Type B pancreatic cell (in vitro differentiated cells): ENCODE results near the gene CFAP43. TPM values are rescaled to one million over a fixed set of nuclear protein-coding genes. Genes with fewer than 3 reads are reported as not detected.

Source experiments
- DNase-seq: peaks from one replicate; pipeline ENCODE4 v3.0.0; 2021; ENCODE audit warnings: mixed read lengths; ENCODE audit not compliant: unreplicated experiment; ENCODE audit errors: extremely low spot score
- H3K27ac Mint-ChIP-seq: 2 replicates; pipeline ENCODE4 v1.8.0; 2021; ENCODE audit warnings: mild to moderate bottlenecking, mixed read lengths
- H3K27me3 Mint-ChIP-seq: 2 replicates; pipeline ENCODE4 v1.8.0; 2021; ENCODE audit warnings: mixed read lengths
- H3K36me3 Mint-ChIP-seq: 2 replicates; pipeline ENCODE4 v1.8.0; 2021; ENCODE audit warnings: mixed read lengths
- H3K4me1 Mint-ChIP-seq: one replicate; pipeline ENCODE4 v1.8.0; 2021; ENCODE audit warnings: mixed read lengths; ENCODE audit not compliant: unreplicated experiment
- H3K4me3 Mint-ChIP-seq: 2 replicates; pipeline ENCODE4 v1.8.0; 2021; ENCODE audit warnings: mild to moderate bottlenecking, mixed read lengths
- H3K9me3 Mint-ChIP-seq: 2 replicates; pipeline ENCODE4 v1.8.0; 2021; ENCODE audit warnings: mixed read lengths
- CTCF ChIP-seq: fragments of 200-600 bp; sonication (generic); conservative IDR thresholded peaks from 2 replicates; pipeline ENCODE4 v1.5.0; 2021; ENCODE audit warnings: antibody characterized with exemption, mild to moderate bottlenecking
- total RNA-seq: library from RNA; stranded (reverse); gene quantifications from 2 replicates; pipeline ENCODE4 v1.2.1, GENCODE V29; 2021; ENCODE audit warnings: low replicate concordance

The CFAP43 gene
- total RNA-seq, 1 donor from 2014 or later, result 7.6 TPM

GRCh38 chr10:104208730-104209129, 23.4 kb downstream of the CFAP43 start:
- Mint-ChIP-seq H3K27ac (no peak overlapping the region), H3K4me3 (no peak overlapping the region), H3K9me3 (no peaks in the 10 kb centered on the region), H3K27me3 (no peaks in the 10 kb centered on the region), H3K4me1 (no peaks in the 10 kb centered on the region), H3K36me3 (no peaks in the 10 kb centered on the region)
- no peak for TF ChIP-seq CTCF
- no peak for DNase-seq

- Mint-ChIP-seq H3K4me1 (no peaks in the 10 kb centered on the region), H3K36me3 (peaks cover 4% of the 10 kb centered on the region), H3K9me3 (peaks cover 6% of the 10 kb centered on the region), H3K4me3 (no peak overlapping the region), H3K27ac (no peak overlapping the region), H3K27me3 (no peaks in the 10 kb centered on the region)
- no peak for DNase-seq
- TF ChIP-seq CTCF, result no peak
Measured at GRCh38 chr10:104202231-104202630, 29.9 kb downstream of the CFAP43 start.

- no peak for TF ChIP-seq CTCF
- Mint-ChIP-seq H3K36me3 (peaks cover 4% of the 10 kb centered on the region), H3K9me3 (peaks cover 6% of the 10 kb centered on the region), H3K27me3 (no peaks in the 10 kb centered on the region), H3K27ac (no peak overlapping the region), H3K4me3 (no peak overlapping the region), H3K4me1 (no peaks in the 10 kb centered on the region)
- no peak for DNase-seq
Measured at GRCh38 chr10:104201636-104202035, 30.5 kb downstream of the CFAP43 start.

GRCh38 chr10:104199567-104199966, 32.6 kb downstream of the CFAP43 start:
- Mint-ChIP-seq H3K27me3 (peaks cover 12% of the 10 kb centered on the region), H3K4me3 (no peak overlapping the region), H3K27ac (no peak overlapping the region), H3K9me3 (peaks cover 6% of the 10 kb centered on the region), H3K36me3 (peaks cover 4% of the 10 kb centered on the region), H3K4me1 (no peaks in the 10 kb centered on the region)
- TF ChIP-seq CTCF, result no peak
- no peak for DNase-seq

GRCh38 chr10:104197364-104197763, 34.8 kb downstream of the CFAP43 start:
- Mint-ChIP-seq H3K36me3 (peaks cover 2% of the 10 kb centered on the region), H3K9me3 (peaks cover 3% of the 10 kb centered on the region), H3K27me3 (peaks cover 16% of the 10 kb centered on the region), H3K4me3 (no peak overlapping the region), H3K4me1 (no peaks in the 10 kb centered on the region), H3K27ac (no peak overlapping the region)
- no peak for DNase-seq
- no peak for TF ChIP-seq CTCF

- H3K9me3 Mint-ChIP-seq, result no peaks in the 10 kb centered on the region
- no peak overlapping the region for H3K4me3 Mint-ChIP-seq
- peaks cover 16% of the 10 kb centered on the region for H3K27me3 Mint-ChIP-seq
Measured at GRCh38 chr10:104195706-104196105, 36.5 kb downstream of the CFAP43 start.

More at GRCh38 chr10:104195706-104196105, 36.5 kb downstream of the CFAP43 start:
- no peak for TF ChIP-seq CTCF
- H3K27ac Mint-ChIP-seq, result no peak overlapping the region
- DNase-seq, result no peak
- H3K36me3 Mint-ChIP-seq, result no peaks in the 10 kb centered on the region
- no peaks in the 10 kb centered on the region for H3K4me1 Mint-ChIP-seq
